MCF 10A (cell line): ENCODE results near the gene CRYBB3. TPM values are rescaled to one million over a fixed set of nuclear protein-coding genes. Genes with fewer than 3 reads are reported as not detected.
"Not testable (repeated sequence)": the region's sequence is repeated elsewhere in the genome, so short reads cannot be mapped to it uniquely, and the experiment has no call there.

Source experiments
- BruUV-seq: library from RNA; stranded (reverse); fragments of 400-500 nt; replicated peaks from 2 replicates; lab custom pipeline; 2021; lab: Mats Ljungman, UMichigan
- CTCF ChIA-PET: fragments of 300-600 bp; sonication (Branson Sonifier 250); formaldehyde crosslinking; extraction: SDS; loops from one replicate; lab custom pipeline; 2021; ENCODE audit warnings: antibody characterized with exemption, inconsistent platforms; lab: Yijun Ruan, JAX
- POLR2A ChIA-PET: fragments of 300-600, 350-650 bp; sonication (Branson Sonifier 250); formaldehyde crosslinking; extraction: SDS; loops from one replicate; lab custom pipeline; 2020; ENCODE audit warnings: antibody characterized with exemption, inconsistent platforms; lab: Yijun Ruan, JAX
- DNase-seq: peaks from one replicate; pipeline ENCODE4 v3.0.0-alpha.2; 2018; ENCODE audit not compliant: unreplicated experiment
- H3K27ac Mint-ChIP-seq: one replicate; pipeline ENCODE4 v1.8.0; 2022; ENCODE audit warnings: mild to moderate bottlenecking, low read depth, mixed read lengths; ENCODE audit not compliant: unreplicated experiment
- H3K27me3 Mint-ChIP-seq: one replicate; pipeline ENCODE4 v1.8.0; 2022; ENCODE audit warnings: mixed read lengths; ENCODE audit not compliant: insufficient read depth, unreplicated experiment
- H3K36me3 Mint-ChIP-seq: one replicate; pipeline ENCODE4 v1.8.0; 2022; ENCODE audit warnings: mild to moderate bottlenecking, moderate library complexity, mixed read lengths; ENCODE audit not compliant: insufficient read depth, unreplicated experiment
- H3K4me1 Mint-ChIP-seq: one replicate; pipeline ENCODE4 v1.8.0; 2022; ENCODE audit warnings: mixed read lengths; ENCODE audit not compliant: insufficient read depth, unreplicated experiment
- H3K4me3 Mint-ChIP-seq: one replicate; pipeline ENCODE4 v1.8.0; 2022; ENCODE audit warnings: mild to moderate bottlenecking, moderate library complexity, mixed read lengths; ENCODE audit not compliant: unreplicated experiment
- H3K9me3 Mint-ChIP-seq: one replicate; pipeline ENCODE4 v1.8.0; 2022; ENCODE audit warnings: mixed read lengths; ENCODE audit not compliant: unreplicated experiment
- CTCF ChIP-seq: fragments of 200-600 bp; IDR thresholded peaks from one replicate; pipeline ENCODE4 v1.8.0; 2022; ENCODE audit warnings: antibody characterized with exemption, mild to moderate bottlenecking; ENCODE audit not compliant: unreplicated experiment
- intact Hi-C: fragments of 100-400 bp; cut with micrococcal nuclease; formaldehyde crosslinking; loops from 2 replicates; pipeline ENCODE4 v1.14.1; 2022
- total RNA-seq: library from RNA; stranded (reverse); gene quantifications from 2 replicates; pipeline ENCODE4 v1.2.3, GENCODE V29; 2022

CRYBB3 gene
- total RNA-seq, 1 experiment from 2014 or later: 0.61 TPM

GRCh38 chr22:25237503-25237902 is 37.8 kb downstream of the CRYBB3 start:
- no peak overlapping the region for H3K4me3 Mint-ChIP-seq
- peaks cover 7% of the 10 kb centered on the region for H3K4me1 Mint-ChIP-seq
- POLR2A ChIA-PET: no interaction called here
- intact Hi-C loops: loop anchor here (5.0 to 10.0 kb wide), 4 partner anchors 97 to 535 kb away; no protein-coding TSS in a partner anchor
- H3K27me3 Mint-ChIP-seq: peaks cover 16% of the 10 kb centered on the region
- no TSS peak for BruUV-seq
- no peak for TF ChIP-seq CTCF
- H3K36me3 Mint-ChIP-seq: no peaks in the 10 kb centered on the region
- no peak for DNase-seq
- H3K9me3 Mint-ChIP-seq: no peaks in the 10 kb centered on the region
- CTCF ChIA-PET: interaction anchor here (0.6 kb wide), 1 partner anchor 1363 kb away, joined by 4 read pairs; no protein-coding TSS in a partner anchor
- H3K27ac Mint-ChIP-seq: no peak overlapping the region

- peaks cover 16% of the 10 kb centered on the region for H3K27me3 Mint-ChIP-seq
- DNase-seq, H3K4me1 Mint-ChIP-seq, H3K27ac Mint-ChIP-seq, H3K4me3 Mint-ChIP-seq, H3K9me3 Mint-ChIP-seq, POLR2A ChIA-PET, H3K36me3 Mint-ChIP-seq, BruUV-seq: not testable (repeated sequence)
- intact Hi-C loops: loop anchor here (5.0 to 10.0 kb wide), 4 partner anchors 97 to 534 kb away; no protein-coding TSS in a partner anchor
- CTCF ChIA-PET: interaction anchor here (0.6 kb wide), 1 partner anchor 1362 kb away, joined by 4 read pairs; no protein-coding TSS in a partner anchor
Observed at GRCh38 chr22:25238058-25238457, 38.4 kb downstream of the CRYBB3 start.

- H3K36me3 Mint-ChIP-seq, H3K9me3 Mint-ChIP-seq, CTCF ChIA-PET, intact Hi-C loops, DNase-seq, H3K4me3 Mint-ChIP-seq, H3K27ac Mint-ChIP-seq, BruUV-seq, POLR2A ChIA-PET, H3K4me1 Mint-ChIP-seq: not testable (repeated sequence)
- H3K27me3 Mint-ChIP-seq: peaks cover 16% of the 10 kb centered on the region
Observed at GRCh38 chr22:25255169-25255568, 55.5 kb downstream of the CRYBB3 start.

Other genes with a start within 250 kb of the CRYBB3 start
- 61.0 and 68.1 TPM in 2 replicates for gene KIAA1671, start 247.1 kb upstream of the CRYBB3 start, total RNA-seq
- 0.52 and 0.68 TPM in 2 replicates for gene CRYBB2, start 19.8 kb downstream of the CRYBB3 start, total RNA-seq